ENCODE results near the gene GINS2. TPM values are rescaled to one million over a fixed set of nuclear protein-coding genes. Genes with fewer than 3 reads are reported as not detected.

GINS2 gene
- total and polyA plus RNA-seq, 8 donors, result 0.87 to 3.6 (median 2.0) TPM; not detected in 1

DNA sequence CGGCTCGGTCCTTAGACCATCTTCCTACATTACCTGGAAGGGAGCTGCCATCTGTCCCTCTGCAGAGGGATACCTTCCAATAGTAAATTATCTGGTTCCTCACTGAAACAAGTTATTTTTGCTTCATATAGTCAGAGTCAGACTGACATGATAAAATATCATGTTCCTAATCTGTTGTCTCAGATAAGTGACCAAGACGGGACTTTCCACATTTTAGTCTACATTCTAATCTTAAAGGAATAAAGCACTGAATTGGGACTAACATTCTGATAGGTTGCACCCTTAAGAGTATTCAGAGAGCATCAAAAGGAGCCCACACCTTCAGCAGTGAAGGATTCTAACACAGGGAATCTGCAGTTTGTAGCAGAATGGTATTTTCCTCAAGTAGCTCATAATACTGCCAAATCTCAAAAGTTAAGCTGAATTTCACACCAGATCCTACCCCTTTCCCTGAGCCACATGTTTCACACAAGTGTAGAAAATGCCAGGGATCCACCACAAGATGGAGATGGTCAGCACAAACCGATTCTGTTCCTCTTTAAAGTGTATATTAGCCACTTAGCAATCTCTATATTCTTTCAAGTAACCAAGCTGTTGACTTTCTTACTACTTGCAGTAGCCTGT lies 13.4 kb downstream of the GINS2 start:
- no peak overlapping the region for H3K27ac ChIP-seq
- TF ChIP-seq, protein P1, sequence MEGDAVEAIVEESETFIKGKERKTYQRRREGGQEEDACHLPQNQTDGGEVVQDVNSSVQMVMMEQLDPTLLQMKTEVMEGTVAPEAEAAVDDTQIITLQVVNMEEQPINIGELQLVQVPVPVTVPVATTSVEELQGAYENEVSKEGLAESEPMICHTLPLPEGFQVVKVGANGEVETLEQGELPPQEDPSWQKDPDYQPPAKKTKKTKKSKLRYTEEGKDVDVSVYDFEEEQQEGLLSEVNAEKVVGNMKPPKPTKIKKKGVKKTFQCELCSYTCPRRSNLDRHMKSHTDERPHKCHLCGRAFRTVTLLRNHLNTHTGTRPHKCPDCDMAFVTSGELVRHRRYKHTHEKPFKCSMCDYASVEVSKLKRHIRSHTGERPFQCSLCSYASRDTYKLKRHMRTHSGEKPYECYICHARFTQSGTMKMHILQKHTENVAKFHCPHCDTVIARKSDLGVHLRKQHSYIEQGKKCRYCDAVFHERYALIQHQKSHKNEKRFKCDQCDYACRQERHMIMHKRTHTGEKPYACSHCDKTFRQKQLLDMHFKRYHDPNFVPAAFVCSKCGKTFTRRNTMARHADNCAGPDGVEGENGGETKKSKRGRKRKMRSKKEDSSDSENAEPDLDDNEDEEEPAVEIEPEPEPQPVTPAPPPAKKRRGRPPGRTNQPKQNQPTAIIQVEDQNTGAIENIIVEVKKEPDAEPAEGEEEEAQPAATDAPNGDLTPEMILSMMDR (IDR thresholded peaks at IDR 0.05), result no peak
- TF ChIP-seq POLR2AphosphoS5 (IDR thresholded peaks at IDR 0.05), result no peak
- TF ChIP-seq POLR2A (IDR thresholded peaks at IDR 0.05), result no peak
- TF ChIP-seq EP300 (IDR thresholded peaks at IDR 0.05), result no peak

DNA sequence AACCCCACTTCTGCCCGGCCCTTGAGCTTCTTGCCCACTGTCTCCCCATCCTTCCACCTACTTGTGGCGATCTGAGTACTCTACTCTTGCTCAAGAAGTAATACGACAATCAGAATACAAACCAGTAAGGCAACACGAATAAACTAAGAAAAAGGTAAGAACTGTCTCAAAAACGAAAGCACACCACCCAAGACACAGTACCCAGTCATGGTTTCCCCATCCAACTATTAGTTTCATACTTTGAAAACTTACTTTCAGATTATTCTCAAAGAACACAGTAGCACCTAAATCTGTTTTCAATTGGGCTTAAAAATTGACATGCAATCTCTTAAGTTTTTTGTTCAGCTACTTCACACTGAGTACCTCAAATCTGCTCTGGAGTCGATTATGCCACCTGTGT lies 13.9 kb downstream of the GINS2 start:
- Histone ChIP-seq H3K36me3 (peaks cover 32 to 92% (median 66%) of the 10 kb centered on the region in 4 donors), H3K27ac (peak overlapping the region in 4 of 5 donors; percentile 42 to 65 (median 57)), H3K4me1 (peaks cover 20 to 34% (median 21%) of the 10 kb centered on the region in 4 donors), H3K27me3 (no peaks in the 10 kb centered on the region), H3K9me3 (no peaks in the 10 kb centered on the region), H3K4me3 (no peak overlapping the region)
- intact Hi-C loops (cut with DNase I; ENCODE audit: low total_unique reads), result no loop called here
- DNase-seq, result no peak
- 77 to 88% (median 81%) methylated on average over 6 of the region's 6 CpGs for WGBS, 5 donors
- TF ChIP-seq EP300 (IDR thresholded peaks at IDR 0.05) (no peak), POLR2A (IDR thresholded peaks at IDR 0.05) (no peak), POLR2AphosphoS5 (IDR thresholded peaks at IDR 0.05) (no peak)
- TF ChIP-seq, protein P1 (IDR thresholded peaks at IDR 0.05), result no peak

More for the DNA sequence above, 13.4 kb downstream of the GINS2 start:
- Histone ChIP-seq H3K36me3 (peaks cover 26 to 87% (median 60%) of the 10 kb centered on the region in 4 donors), H3K9me3 (no peaks in the 10 kb centered on the region), H3K4me1 (peaks cover 20 to 39% (median 21%) of the 10 kb centered on the region in 4 donors), H3K27me3 (no peaks in the 10 kb centered on the region), H3K4me3 (no peak overlapping the region)
- 49 to 58% (median 55%) methylated on average over 4 of the region's 4 CpGs for WGBS, 5 donors
- DNase-seq, result no peak
- intact Hi-C loops (cut with DNase I; ENCODE audit: low total_unique reads), result no loop called here

DNA sequence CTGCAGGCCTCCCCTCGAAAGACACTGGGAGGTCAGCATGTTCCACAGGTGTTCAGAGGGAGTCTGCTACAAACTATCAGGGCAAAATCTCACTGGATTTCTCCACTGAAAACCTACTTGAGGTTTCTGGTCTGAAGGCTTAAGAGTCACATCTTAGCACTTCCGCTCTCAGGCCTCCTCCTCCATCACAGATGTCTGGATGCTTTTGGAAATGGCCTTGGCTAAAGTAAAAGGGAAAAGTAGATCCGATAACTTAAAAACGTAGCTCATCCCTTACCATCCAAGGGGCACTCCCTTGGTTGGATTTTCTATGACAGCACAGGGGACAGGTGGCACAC lies 14.4 kb downstream of the GINS2 start:
- Histone ChIP-seq H3K4me3 (no peak overlapping the region), H3K27me3 (no peaks in the 10 kb centered on the region), H3K27ac (peak overlapping the region; percentile 42 to 65 (median 51)), H3K9me3 (no peaks in the 10 kb centered on the region), H3K36me3 (peaks cover 35 to 97% (median 70%) of the 10 kb centered on the region in 4 donors), H3K4me1 (peaks cover 20 to 34% (median 21%) of the 10 kb centered on the region in 4 donors)
- intact Hi-C loops (cut with DNase I; ENCODE audit: low total_unique reads), result no loop called here
- WGBS, 5 donors, result 55 to 89% (median 70%) methylated on average over 4 of the region's 4 CpGs
- DNase-seq, result no peak
- TF ChIP-seq POLR2A (IDR thresholded peaks at IDR 0.05), result no peak
- TF ChIP-seq, protein P1 (IDR thresholded peaks at IDR 0.05), result no peak
- no peak for TF ChIP-seq EP300 (IDR thresholded peaks at IDR 0.05)
- TF ChIP-seq POLR2AphosphoS5 (IDR thresholded peaks at IDR 0.05), result no peak

DNA sequence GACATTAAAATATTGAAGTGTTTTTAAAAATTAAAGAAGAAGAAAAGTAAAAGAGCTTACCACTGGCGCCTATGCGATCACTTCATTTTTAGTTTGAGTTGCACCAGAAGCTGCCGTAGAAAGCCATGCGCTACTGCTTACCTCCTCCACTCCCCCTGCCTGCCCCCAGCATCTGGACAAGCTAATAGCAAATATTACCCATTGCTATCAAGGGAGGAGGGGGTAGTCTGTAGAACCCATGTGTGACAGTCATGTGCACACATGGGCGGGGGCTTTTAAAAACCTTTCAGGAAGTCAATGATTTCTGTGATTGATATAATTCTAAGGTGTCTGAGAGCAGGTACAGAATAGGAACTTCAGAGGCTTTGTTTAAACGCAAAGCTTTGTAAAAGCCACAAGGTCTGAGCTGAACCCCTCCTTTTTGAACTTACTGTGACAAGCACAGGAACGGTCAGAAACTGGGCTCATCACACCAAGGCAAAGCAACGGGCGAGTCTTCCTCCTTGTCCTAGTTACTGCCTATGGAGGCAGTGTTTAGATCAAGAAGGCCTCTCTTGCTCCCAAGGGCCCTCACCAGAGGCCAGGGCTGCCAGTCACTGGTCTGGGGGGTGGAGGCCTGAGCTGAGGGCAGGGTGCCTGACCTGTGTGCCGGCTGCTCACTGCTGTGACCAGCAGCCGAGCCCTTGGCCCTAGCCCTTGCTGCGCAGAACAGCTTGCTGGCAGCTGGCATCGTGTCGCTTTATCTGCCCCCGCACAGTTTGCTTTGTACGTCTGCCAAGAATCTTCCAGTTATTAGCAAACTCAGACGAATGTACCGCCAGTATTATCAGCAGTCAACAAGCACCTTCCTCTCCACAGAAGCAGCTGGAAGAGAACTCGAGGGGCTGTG lies 15.0 kb downstream of the GINS2 start:
- peak; percentile 81 to 89 for DNase-seq
- H3K9me3 ChIP-seq, result no peaks in the 10 kb centered on the region
- H3K36me3 ChIP-seq, result peaks cover 41 to 98% (median 76%) of the 10 kb centered on the region in 4 donors
- H3K4me1 ChIP-seq, result peaks cover 20 to 34% (median 21%) of the 10 kb centered on the region in 4 donors
- peak; percentile 19 to 81 (median 42) for TF ChIP-seq POLR2AphosphoS5 (IDR thresholded peaks at IDR 0.05)
- TF ChIP-seq, protein P1 (IDR thresholded peaks at IDR 0.05), result no peak
- 35 to 69% (median 38%) methylated on average over 16 to 19 of the region's 19 CpGs for WGBS, 5 donors
- peak overlapping the region; percentile 42 to 70 (median 63) for H3K27ac ChIP-seq
- H3K4me3 ChIP-seq, result no peak overlapping the region
- H3K27me3 ChIP-seq, result no peaks in the 10 kb centered on the region
- intact Hi-C loops (cut with DNase I; ENCODE audit: low total_unique reads), result no loop called here

Measured in stomach (tissue), 9 donors.